Body of pancreas (tissue), 4 donors: ENCODE data around the gene LTBP1.

Source experiments
- CTCF ChIP-seq, 7 experiments: fragments of 450-650 bp in 4 of 7; fragments of 200-600 bp in 3 of 7; sonication (generic) in 3 of 7; IDR thresholded peaks; one replicate each; pipeline ENCODE4 v1.5.1; 2016 to 2019; ENCODE audit warnings: antibody characterized with exemption in 7 of 7
- POLR2A ChIP-seq, 3 donors: fragments of 450-650 bp; IDR thresholded peaks; one replicate each; pipeline ENCODE4 v1.6.1; 2016; ENCODE audit warnings: antibody characterized with exemption in 3 of 3, mild to moderate bottlenecking in 2 of 3

DNA sequence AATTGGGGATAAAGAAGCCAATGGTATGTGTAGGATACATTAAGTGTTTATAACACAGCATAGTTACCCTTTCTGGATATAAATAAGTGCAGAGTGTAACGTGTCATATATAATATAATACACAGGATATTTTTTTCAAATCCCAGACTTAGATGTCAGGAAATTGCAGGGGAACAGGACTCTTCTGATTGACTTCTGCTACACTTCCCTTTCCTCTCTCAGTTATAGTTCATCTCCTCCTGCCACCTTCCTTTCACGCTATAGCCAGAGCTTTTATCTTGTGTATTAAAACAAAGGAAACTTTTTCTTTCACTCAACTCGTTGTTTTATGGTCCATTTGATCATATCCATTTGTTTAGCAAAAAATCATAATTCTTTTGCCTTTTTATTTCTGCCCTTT, 371.7 kb downstream of the LTBP1 start:
- no peak for TF ChIP-seq POLR2A (IDR thresholded peaks at IDR 0.05)
- no peak for TF ChIP-seq CTCF (IDR thresholded peaks at IDR 0.05)
